Osteoblast (primary cell): ENCODE data around the gene ABCC4. TPM values are rescaled to one million over a fixed set of nuclear protein-coding genes. Genes with fewer than 3 reads are reported as not detected.
"Not testable (repeated sequence)": the region's sequence is repeated elsewhere in the genome, so short reads cannot be mapped to it uniquely, and the experiment has no call there.

ENCODE experiments used
- DNase-seq: peaks from one replicate; pipeline ENCODE4 v3.0.0; 2011; ENCODE audit warnings: low spot score, mixed read lengths; ENCODE audit not compliant: insufficient read length; ENCODE audit errors: missing footprints
- H2AFZ ChIP-seq: 2 replicates; pipeline ENCODE4 v1.6.0; 2011; ENCODE audit warnings: mild to moderate bottlenecking, low read length
- H3K27ac ChIP-seq: 2 replicates; pipeline ENCODE4 v1.5.1; 2011; ENCODE audit warnings: mild to moderate bottlenecking, low read depth, low read length, moderate library complexity
- H3K27me3 ChIP-seq: 2 replicates; pipeline ENCODE4 v1.6.0; 2012; ENCODE audit warnings: mild to moderate bottlenecking, control low read depth, inconsistent platforms, low read length, moderate library complexity; ENCODE audit not compliant: insufficient read depth
- H3K36me3 ChIP-seq: 2 replicates; pipeline ENCODE4 v1.5.1; 2011; ENCODE audit warnings: mild to moderate bottlenecking, low read length, control low read depth, moderate library complexity; ENCODE audit not compliant: insufficient read depth
- H3K4me1 ChIP-seq: 2 replicates; pipeline ENCODE4 v1.5.1; 2011; ENCODE audit warnings: mild to moderate bottlenecking, low read length, control low read depth, moderate library complexity; ENCODE audit not compliant: insufficient read depth
- H3K4me2 ChIP-seq: 2 replicates; pipeline ENCODE4 v1.6.0; 2011; ENCODE audit warnings: mild to moderate bottlenecking, low read length; ENCODE audit not compliant: insufficient read depth
- H3K4me3 ChIP-seq: fragments of 200-600 bp; sonication (generic); 3 replicates; pipeline ENCODE4 v1.5.1; 2012; ENCODE audit warnings: mild to moderate bottlenecking, low read length, inconsistent platforms; ENCODE audit not compliant: insufficient read depth
- H3K79me2 ChIP-seq: 2 replicates; pipeline ENCODE4 v1.6.0; 2012; ENCODE audit warnings: mild to moderate bottlenecking, low read length, control low read depth, inconsistent platforms; ENCODE audit not compliant: insufficient read depth
- H3K9me3 ChIP-seq: 2 replicates; pipeline ENCODE4 v1.5.1; 2011; ENCODE audit warnings: low read depth, low read length, control low read depth
- H4K20me1 ChIP-seq: 2 replicates; pipeline ENCODE4 v1.6.0; 2012; ENCODE audit warnings: mild to moderate bottlenecking, low read length, control low read depth; ENCODE audit not compliant: insufficient read depth
- CTCF ChIP-seq: IDR thresholded peaks from 2 replicates; pipeline ENCODE4 v1.5.1; 2011; ENCODE audit warnings: mild to moderate bottlenecking, low read depth, low read length, moderate library complexity; ENCODE audit errors: extremely low read depth
- total RNA-seq: library from RNA; depleted of rRNA; stranded (reverse); fragments of >200 nt; gene quantifications from 2 replicates; pipeline ENCODE4 v1.2.3, GENCODE V29; 2012

ABCC4 gene
- total RNA-seq, 1 donor = 27.5 TPM

GRCh38 chr13:95201814-95202651 is 99.2 kb downstream of the ABCC4 start:
- no peak for DNase-seq
- Histone ChIP-seq H2AFZ (no peak overlapping the region), H3K4me2 (no peak overlapping the region), H3K79me2 (no peaks in the 10 kb centered on the region), H3K27me3 (no peaks in the 10 kb centered on the region), H3K9me3 (no peaks in the 10 kb centered on the region), H4K20me1 (no peaks in the 10 kb centered on the region), H3K36me3 (peaks cover 4% of the 10 kb centered on the region), H3K4me1 (no peaks in the 10 kb centered on the region), H3K4me3 (no peak overlapping the region), H3K27ac (no peak overlapping the region)
- TF ChIP-seq CTCF = no peak

- not testable (repeated sequence) for H3K4me2 ChIP-seq, H3K79me2 ChIP-seq, H3K27me3 ChIP-seq, H3K27ac ChIP-seq, H3K4me1 ChIP-seq, DNase-seq, H3K9me3 ChIP-seq, H3K36me3 ChIP-seq, H2AFZ ChIP-seq, H4K20me1 ChIP-seq, H3K4me3 ChIP-seq
Observed at GRCh38 chr13:95200386-95200957, 100.8 kb downstream of the ABCC4 start.

GRCh38 chr13:95199896-95200295 is 101.4 kb downstream of the ABCC4 start:
- no peak overlapping the region for H2AFZ ChIP-seq
- no peak overlapping the region for H3K4me3 ChIP-seq
- no peaks in the 10 kb centered on the region for H3K4me1 ChIP-seq
- H3K79me2 ChIP-seq = no peaks in the 10 kb centered on the region
- no peaks in the 10 kb centered on the region for H3K36me3 ChIP-seq
- no peaks in the 10 kb centered on the region for H4K20me1 ChIP-seq
- H3K27ac ChIP-seq = no peak overlapping the region
- no peaks in the 10 kb centered on the region for H3K9me3 ChIP-seq
- no peaks in the 10 kb centered on the region for H3K27me3 ChIP-seq
- H3K4me2 ChIP-seq = no peak overlapping the region
- DNase-seq = peak; percentile 15
- TF ChIP-seq CTCF = no peak

- H3K4me2 ChIP-seq, H3K4me1 ChIP-seq, H3K36me3 ChIP-seq, H4K20me1 ChIP-seq, H3K9me3 ChIP-seq, H3K27ac ChIP-seq, H3K4me3 ChIP-seq, H3K27me3 ChIP-seq, H2AFZ ChIP-seq, H3K79me2 ChIP-seq, DNase-seq: not testable (repeated sequence)
Observed at GRCh38 chr13:95198606-95199005, 102.6 kb downstream of the ABCC4 start.

- Histone ChIP-seq H4K20me1 (no peaks in the 10 kb centered on the region), H3K4me1 (no peaks in the 10 kb centered on the region), H3K4me3 (no peak overlapping the region), H3K36me3 (no peaks in the 10 kb centered on the region), H3K79me2 (no peaks in the 10 kb centered on the region), H2AFZ (no peak overlapping the region), H3K9me3 (no peaks in the 10 kb centered on the region), H3K4me2 (no peak overlapping the region), H3K27me3 (no peaks in the 10 kb centered on the region), H3K27ac (no peak overlapping the region)
- DNase-seq = no peak
- TF ChIP-seq CTCF = no peak
Observed at GRCh38 chr13:95197548-95197947, 103.7 kb downstream of the ABCC4 start.
